Measurements from ENCODE around the gene CEP70.

CEP70 gene

DNA sequence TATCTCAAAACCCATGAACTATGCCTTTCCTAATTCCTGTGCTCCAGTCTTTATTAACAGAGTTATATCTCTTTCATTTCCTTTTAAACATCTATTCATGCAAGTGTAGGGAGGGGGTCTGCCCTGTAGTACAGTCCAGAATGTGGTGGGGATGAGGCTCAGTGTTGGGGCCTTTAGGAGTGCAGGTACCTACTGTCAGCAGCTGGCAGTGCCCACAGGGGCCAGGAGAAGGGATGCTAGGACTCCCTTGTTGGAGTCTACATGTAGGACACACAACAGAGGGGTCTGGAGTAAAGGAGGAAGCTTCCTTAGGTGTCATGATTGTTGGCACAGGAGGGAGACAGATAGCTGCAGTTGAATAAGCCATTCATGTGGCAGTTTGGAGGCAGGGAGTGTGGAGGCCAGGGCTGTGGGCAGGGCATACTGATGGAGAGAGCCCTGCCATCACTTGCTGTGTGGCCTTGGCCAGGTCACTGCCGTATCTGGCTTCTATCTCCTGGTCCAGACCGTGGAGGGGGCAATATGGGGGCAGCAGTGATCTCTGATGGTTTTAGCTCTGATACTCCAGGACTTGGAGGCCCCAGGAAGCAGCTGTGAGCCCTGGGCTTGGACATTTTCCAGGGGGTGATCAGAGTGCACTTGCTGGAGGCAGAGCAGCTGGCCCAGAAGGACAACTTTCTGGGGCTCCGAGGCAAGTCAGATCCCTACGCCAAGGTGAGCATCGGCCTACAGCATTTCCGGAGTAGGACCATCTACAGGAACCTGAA, 130.2 kb downstream of the CEP70 start:
- no peak for TF ChIP-seq CTCF (IDR thresholded peaks at IDR 0.05; ENCODE audit: insufficient read depth, low read length, poor library complexity, severe bottlenecking)
- Histone ChIP-seq H3K4me3 (replicated peaks; ENCODE audit: low read depth, low read length) (no peak overlapping the region), H3K36me3 (ENCODE audit: control insufficient read depth, insufficient read depth, low read length) (no peaks in the 10 kb centered on the region), H3K27me3 (replicated peaks; ENCODE audit: control insufficient read depth, insufficient read depth, low read length) (peaks cover 4% of the 10 kb centered on the region; the same call in 1 of the 2 replicates)
- no peak for DNase-seq (ENCODE audit: extremely low read depth, insufficient read length)

GRCh38 chr3:138461896-138462295, 132.2 kb downstream of the CEP70 start:
- no peak for DNase-seq (ENCODE audit: extremely low read depth, insufficient read length)
- no peaks in the 10 kb centered on the region for H3K36me3 ChIP-seq (ENCODE audit: control insufficient read depth, insufficient read depth, low read length)
- H3K4me3 ChIP-seq (replicated peaks; ENCODE audit: low read depth, low read length): no peak overlapping the region
- H3K27me3 ChIP-seq (replicated peaks; ENCODE audit: control insufficient read depth, insufficient read depth, low read length): peaks cover 1% of the 10 kb centered on the region; the same call in 1 of the 2 replicates
- TF ChIP-seq CTCF (IDR thresholded peaks at IDR 0.05; ENCODE audit: insufficient read depth, low read length, poor library complexity, severe bottlenecking): no peak

GRCh38 chr3:138461246-138461645, 132.8 kb downstream of the CEP70 start:
- no peaks in the 10 kb centered on the region for H3K36me3 ChIP-seq (ENCODE audit: control insufficient read depth, insufficient read depth, low read length)
- H3K27me3 ChIP-seq (replicated peaks; ENCODE audit: control insufficient read depth, insufficient read depth, low read length): peaks cover 1% of the 10 kb centered on the region; the same call in 1 of the 2 replicates
- no peak overlapping the region for H3K4me3 ChIP-seq (replicated peaks; ENCODE audit: low read depth, low read length)
- no peak for TF ChIP-seq CTCF (IDR thresholded peaks at IDR 0.05; ENCODE audit: insufficient read depth, low read length, poor library complexity, severe bottlenecking)
- DNase-seq (ENCODE audit: extremely low read depth, insufficient read length): no peak

DNA sequence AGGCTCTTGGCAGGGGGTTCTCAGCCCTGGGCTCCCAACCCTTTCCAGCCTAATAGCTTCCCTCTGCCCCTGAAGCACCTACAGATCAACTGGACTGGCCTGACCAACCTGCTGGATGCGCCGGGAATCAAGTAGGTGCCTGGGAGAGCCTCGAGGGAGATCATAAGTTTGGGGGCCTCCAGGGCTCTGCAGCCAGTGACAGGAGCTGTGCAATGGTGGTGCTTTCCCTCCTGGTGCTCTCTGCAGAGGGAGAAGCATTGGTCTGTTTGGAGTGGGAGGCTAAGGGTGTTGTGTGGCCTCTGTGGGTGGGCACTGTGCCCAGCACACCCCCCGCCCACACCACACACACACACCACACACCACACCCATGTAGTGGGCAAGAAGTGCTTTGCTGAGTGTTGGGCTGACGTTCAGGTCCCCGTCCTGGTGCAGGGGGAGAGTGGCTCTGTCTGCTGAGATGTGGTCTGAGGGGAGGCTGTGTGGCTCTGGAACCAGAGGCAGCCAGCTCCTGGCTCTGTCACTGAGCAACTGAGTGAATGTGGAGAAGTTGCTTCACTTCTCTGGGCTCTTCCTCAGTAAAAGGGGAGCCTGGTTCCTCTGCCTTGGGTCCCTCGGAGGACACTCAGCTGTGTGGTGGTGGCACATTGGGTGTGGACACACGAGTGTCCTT, 133.4 kb downstream of the CEP70 start:
- DNase-seq (ENCODE audit: extremely low read depth, insufficient read length): no peak
- TF ChIP-seq CTCF (IDR thresholded peaks at IDR 0.05; ENCODE audit: insufficient read depth, low read length, poor library complexity, severe bottlenecking): no peak
- peaks cover 1% of the 10 kb centered on the region; the same call in 1 of the 2 replicates for H3K27me3 ChIP-seq (replicated peaks; ENCODE audit: control insufficient read depth, insufficient read depth, low read length)
- no peaks in the 10 kb centered on the region for H3K36me3 ChIP-seq (ENCODE audit: control insufficient read depth, insufficient read depth, low read length)
- H3K4me3 ChIP-seq (replicated peaks; ENCODE audit: low read depth, low read length): no peak overlapping the region

GRCh38 chr3:138459619-138460535, 134.2 kb downstream of the CEP70 start:
- Histone ChIP-seq H3K27me3 (replicated peaks; ENCODE audit: control insufficient read depth, insufficient read depth, low read length) (peaks cover 1% of the 10 kb centered on the region; the same call in 1 of the 2 replicates), H3K4me3 (replicated peaks; ENCODE audit: low read depth, low read length) (no peak overlapping the region), H3K36me3 (ENCODE audit: control insufficient read depth, insufficient read depth, low read length) (no peaks in the 10 kb centered on the region)
- no peak for DNase-seq (ENCODE audit: extremely low read depth, insufficient read length)
- TF ChIP-seq CTCF (IDR thresholded peaks at IDR 0.05; ENCODE audit: insufficient read depth, low read length, poor library complexity, severe bottlenecking): no peak
